Occipital lobe (tissue), 2 donors: ENCODE data around the gene LARP4B. TPM values are rescaled to one million over a fixed set of nuclear protein-coding genes. Genes with fewer than 3 reads are reported as not detected.

Experiments
- DNase-seq: peaks from one replicate; lab custom pipeline; 2025; lab: John Stamatoyannopoulos, UW
- total RNA-seq: library from RNA; depleted of rRNA; stranded (reverse); fragments of >200 nt; gene quantifications from one replicate; pipeline ENCODE4 v1.2.3, GENCODE V29; 2014

Gene LARP4B
- total RNA-seq, 1 donor from 2014 or later = 29.5 TPM

DNA sequence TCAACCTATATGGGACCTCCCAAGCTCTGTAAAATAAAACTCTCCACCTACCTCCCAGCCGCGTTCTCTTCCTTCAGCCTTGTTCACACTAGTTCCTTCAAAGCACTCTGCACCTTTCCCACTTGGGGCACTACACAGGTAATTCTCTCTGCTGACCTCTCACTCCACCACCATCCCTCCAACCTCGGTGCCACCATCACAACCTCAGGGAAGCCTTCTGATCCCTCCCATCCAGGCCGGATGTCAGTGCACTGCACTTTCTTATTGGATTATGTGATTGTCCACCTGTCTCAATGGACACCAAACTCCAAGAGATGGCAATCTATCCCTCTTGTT is 7.0 kb downstream of the LARP4B start:
- DNase-seq = no peak

DNA sequence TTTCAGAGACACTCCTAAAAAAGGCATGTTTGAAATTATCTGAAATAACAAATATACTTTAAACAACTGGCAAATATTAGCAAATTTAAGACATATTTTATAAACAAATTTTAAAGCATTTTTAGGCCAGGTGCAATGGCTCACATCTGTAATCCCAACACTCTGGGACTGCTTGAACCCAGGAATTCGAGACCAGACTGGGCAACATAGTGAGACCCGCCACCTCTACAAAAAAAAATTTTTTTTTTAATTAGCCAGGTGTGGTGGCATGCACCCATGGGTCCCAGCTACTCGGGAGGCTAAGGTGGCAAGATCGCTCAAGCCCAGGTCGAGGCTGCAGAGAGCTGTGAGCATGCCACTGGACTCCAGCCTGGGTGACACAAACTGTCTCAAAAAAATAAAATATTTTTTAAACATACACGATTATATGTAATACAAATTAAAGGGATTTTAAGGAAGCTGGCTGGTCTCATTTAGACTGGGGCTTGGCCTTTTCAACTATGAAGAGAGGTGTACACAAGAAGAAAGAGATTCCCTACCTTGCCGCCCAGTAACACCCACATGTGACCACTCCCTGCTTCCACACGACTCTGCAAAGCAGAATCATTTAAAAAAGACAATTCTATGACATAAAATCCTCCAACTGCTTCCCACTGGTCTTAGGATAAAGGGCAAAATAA is 7.5 kb downstream of the LARP4B start:
- no peak for DNase-seq

DNA sequence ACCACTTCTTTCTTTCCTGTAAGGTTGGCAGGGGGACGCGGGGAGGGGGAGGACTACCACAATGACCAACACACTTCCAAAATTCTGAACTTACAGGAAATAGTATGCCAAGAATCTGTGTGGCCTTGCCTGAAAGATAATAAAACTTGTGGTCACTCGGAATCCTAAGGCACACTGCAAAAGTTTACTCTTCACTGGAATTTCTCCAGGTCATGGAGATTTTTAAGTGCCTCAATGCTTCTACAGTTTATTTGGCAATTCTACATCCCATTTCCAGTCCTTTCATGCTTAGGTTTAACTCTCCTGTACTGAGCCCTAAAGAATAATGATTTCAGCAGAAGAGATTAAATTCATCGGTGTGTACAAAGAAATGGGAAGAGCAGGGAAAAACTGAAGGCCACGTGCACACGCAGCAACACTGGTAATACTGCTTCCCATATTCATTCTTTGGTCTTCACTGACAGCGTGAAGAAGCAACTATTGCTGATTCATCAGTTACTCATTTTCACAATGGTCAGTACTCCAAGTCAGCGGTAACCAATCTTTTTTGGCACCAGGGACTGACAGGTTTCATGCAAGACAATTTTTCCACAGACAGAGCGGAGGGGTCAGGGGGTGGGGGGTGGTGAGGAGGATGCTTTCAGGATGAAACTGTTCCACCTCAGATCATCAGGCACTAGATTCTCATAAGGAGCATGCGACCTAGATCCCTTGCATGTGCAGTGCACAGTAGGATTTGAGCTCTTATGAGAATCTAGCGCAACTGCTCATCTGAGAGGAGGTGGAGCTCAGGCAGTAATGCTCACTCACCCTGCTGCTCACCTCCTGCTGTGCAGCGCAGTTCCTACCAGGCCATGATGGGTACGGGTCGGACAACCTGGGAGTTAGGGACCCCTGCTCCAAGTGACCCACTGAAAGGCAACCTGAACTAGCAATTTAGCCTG is 9.8 kb downstream of the LARP4B start:
- no peak for DNase-seq

- DNase-seq = no peak
Observed at GRCh38 chr10:920450-920849, 11.1 kb downstream of the LARP4B start.

- DNase-seq = no peak
Observed at GRCh38 chr10:919481-919880, 12.0 kb downstream of the LARP4B start.

DNA sequence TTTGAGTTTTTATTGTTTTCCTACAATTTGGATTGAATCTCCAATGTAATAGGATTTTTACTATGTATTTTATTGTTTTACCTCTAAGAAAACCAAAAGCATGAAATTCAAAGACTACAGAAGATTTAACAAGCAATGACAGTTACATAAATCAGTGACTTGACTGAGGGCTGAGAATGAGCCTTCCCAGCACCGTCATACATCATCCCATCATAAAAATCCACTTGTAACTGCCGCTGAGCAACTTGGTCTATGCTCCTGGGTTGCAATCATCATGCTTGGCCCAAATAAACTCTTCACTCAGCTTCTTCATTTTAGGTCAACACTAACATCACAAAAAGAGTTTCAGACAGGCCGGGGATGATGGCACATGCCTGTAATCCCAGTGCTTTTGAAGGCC is 13.5 kb downstream of the LARP4B start:
- DNase-seq = no peak

DNA sequence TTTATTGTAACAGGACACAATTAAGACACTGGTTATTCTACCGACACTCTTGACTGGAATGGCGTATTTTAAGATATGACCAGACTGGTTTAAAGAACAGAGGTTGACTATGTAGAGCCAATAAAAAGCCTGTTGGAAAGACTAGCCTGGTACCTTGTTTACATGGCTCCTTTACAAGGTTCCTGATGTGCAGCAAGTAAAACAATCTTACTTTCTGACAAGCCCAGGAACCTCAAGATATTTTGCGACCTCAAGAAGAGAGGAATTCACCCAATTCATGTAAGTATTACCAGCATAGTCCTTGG is 14.1 kb downstream of the LARP4B start:
- DNase-seq = no peak

- DNase-seq = no peak
Observed at GRCh38 chr10:916716-917415, 14.6 kb downstream of the LARP4B start.

- DNase-seq = no peak
Observed at GRCh38 chr10:909831-910230, 21.7 kb downstream of the LARP4B start.

- DNase-seq = no peak
Observed at GRCh38 chr10:905972-906371, 25.5 kb downstream of the LARP4B start.

DNA sequence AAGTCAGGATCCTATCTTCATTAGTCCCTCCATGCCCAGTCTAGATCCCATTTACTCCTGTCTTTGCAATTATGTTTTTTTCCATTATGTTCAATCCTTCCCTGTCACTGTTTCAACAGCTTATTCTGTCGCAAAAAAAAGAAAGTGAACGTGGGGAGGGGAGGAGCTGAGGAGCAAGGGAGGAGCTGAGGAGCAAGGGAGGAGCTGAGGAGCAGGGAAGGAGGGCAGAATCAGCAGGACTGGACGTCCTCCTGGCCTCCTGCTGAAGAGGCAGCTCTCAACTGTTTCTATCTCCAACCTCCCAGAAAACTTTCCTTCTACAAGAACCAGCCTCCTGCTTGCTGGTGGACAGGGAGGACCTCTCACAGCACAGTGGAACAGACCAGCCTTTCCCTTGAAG is 26.0 kb downstream of the LARP4B start:
- no peak for DNase-seq

DNA sequence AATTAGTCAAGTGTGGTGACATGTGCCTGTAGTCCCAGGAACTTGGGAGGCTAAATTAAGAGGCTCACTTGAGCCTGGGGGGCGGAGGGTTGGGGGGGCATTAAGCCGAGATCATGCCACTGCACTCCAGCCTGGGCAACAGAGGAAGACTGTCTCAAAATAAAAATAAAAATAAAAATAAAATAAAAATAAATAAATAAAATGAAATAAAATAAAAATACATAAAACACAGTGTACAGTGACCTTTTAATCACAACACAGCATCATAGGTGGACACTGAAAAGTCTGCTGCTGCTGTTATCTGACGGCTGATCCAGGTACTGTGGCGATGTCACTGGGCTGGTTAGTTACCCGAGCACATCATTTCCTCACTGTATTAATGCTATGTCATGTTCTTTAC is 27.1 kb downstream of the LARP4B start:
- DNase-seq = no peak

DNA sequence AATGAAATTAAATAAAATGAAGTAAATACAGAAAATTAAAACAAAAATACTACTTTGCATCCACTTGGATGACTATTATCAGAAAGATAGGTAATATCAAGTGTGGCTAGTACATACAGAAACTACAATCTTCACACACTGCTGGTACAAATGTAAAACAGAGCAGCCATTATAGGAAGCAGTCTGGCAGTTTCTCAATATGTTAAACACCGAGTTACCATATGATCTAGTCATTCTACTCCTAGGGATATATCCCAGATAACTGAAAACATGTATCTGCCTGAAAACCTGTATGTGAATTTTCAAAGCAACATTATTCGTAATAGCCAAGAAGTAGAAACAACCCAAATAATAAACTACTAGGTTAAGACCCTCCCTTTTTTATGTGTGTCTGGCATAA is 33.4 kb downstream of the LARP4B start:
- no peak for DNase-seq

DNA sequence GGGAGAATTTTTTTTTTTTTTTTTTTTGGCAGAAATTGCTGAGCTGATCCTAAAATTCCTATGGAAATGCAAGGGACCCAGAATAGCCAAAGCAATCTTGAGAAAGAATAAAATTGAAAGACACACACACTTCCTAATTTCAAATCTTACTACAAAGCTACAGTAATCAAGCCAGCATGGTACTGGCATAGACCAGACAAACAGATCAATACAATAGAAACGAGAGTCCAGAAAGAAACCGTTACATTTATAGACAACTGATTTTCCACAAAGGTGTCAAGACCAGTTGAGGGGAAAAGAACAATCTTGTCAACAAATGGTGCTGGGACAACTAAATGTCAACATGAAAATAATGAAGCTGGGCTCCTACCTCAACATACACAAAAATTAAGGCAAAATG is 34.5 kb downstream of the LARP4B start:
- no peak for DNase-seq

- DNase-seq = no peak
Observed at GRCh38 chr10:895324-895723, 36.2 kb downstream of the LARP4B start.

GRCh38 chr10:878895-879294 is 52.6 kb downstream of the LARP4B start:
- DNase-seq = no peak

DNA sequence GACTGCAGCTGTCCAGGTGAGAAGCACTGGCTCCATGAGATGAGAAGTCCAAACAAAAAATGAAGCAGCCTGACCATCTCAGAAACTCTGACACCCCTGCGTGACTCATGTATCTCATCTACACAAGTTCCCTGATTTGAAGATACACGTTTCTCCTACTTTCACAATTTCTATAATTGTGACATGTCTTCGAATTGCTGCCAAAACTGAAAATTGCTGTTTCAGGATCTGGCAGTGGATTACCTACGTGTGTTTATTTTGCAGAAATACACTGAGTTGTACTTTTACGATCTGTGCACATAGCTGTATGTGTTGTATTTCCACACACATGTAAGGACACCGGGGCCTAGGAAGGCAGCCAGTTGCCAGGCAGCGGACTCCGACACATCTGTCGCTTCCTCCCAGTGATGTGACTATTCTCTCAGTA is 53.2 kb downstream of the LARP4B start:
- DNase-seq = no peak

GRCh38 chr10:876438-876837 is 55.1 kb downstream of the LARP4B start:
- DNase-seq = no peak

GRCh38 chr10:873020-873419 is 58.5 kb downstream of the LARP4B start:
- DNase-seq = no peak

- DNase-seq = no peak
Observed at GRCh38 chr10:871951-872403, 59.5 kb downstream of the LARP4B start.

DNA sequence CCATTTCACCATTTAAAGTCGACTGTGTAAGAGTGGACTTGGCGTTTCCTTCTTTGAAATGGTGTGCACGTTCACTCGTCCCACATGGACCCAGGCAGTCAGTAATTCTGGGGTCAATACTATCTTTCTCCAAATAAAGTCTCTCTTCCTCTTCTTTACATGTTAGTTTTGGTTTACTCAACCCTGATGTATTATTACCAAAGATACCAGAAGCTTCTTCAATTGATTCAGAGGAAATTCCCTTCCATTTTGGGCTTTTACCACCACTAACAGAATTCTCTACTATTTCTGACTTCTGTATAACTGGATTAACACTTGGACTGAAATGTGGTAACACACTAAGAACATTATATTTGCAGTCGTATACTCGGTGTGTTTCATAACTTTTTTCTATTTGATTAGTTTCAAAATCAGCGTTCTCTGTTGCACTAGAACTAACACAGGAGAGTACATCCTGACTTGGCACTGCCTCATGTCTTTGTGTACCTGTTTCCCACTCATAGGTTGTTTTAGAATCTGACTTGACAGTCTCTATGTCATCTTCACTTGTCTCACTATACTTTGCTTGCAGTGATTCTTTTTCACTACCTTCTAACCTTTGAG is 60.8 kb downstream of the LARP4B start:
- DNase-seq = no peak

DNA sequence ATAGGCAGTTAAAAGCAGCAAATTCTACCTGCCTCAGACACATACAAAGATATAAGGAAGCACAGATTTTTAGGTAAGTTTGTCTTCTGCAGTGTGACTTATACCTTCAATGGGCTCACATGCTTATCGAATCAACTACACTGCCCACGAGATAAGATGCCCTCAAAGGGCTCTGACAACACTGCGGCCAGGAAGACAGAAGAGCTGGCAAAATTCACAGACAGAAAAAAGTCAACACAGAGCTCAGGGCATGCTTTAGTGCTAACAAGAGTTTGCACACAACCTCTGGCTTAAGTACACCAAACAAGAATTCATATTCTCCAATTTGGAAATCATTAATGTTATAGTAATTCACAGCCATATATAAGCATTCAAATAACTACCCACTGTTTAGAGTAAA is 62.3 kb downstream of the LARP4B start:
- DNase-seq = no peak
